Neural crest cell (in vitro differentiated cells): ENCODE measurements around the gene IGFN1. TPM values are rescaled to one million over a fixed set of nuclear protein-coding genes. Genes with fewer than 3 reads are reported as not detected.

Source experiments
- DNase-seq: peaks from one replicate; pipeline ENCODE4 v3.0.0; 2021; ENCODE audit warnings: low read depth, mixed read lengths, low spot score
- H3K27ac Mint-ChIP-seq: one replicate; pipeline ENCODE4 v1.8.0; 2021; ENCODE audit warnings: mild to moderate bottlenecking, mixed read lengths; ENCODE audit not compliant: unreplicated experiment
- H3K27me3 Mint-ChIP-seq: 2 replicates; pipeline ENCODE4 v1.8.0; 2021; ENCODE audit warnings: low read depth, mild to moderate bottlenecking, mixed read lengths
- H3K36me3 Mint-ChIP-seq: 2 replicates; pipeline ENCODE4 v1.8.0; 2021; ENCODE audit warnings: low read depth, mild to moderate bottlenecking, mixed read lengths
- H3K4me1 Mint-ChIP-seq: 2 replicates; pipeline ENCODE4 v1.8.0; 2021; ENCODE audit warnings: mixed read lengths
- H3K4me3 Mint-ChIP-seq: one replicate; pipeline ENCODE4 v1.8.0; 2021; ENCODE audit warnings: mild to moderate bottlenecking, mixed read lengths
- H3K9me3 Mint-ChIP-seq: 2 replicates; pipeline ENCODE4 v1.8.0; 2021; ENCODE audit warnings: mixed read lengths
- CTCF ChIP-seq: fragments of 200-600 bp; sonication (generic); conservative IDR thresholded peaks from 2 replicates; pipeline ENCODE4 v1.5.0; 2021; ENCODE audit warnings: antibody characterized with exemption, mild to moderate bottlenecking
- total RNA-seq: library from RNA; stranded (reverse); gene quantifications from 2 replicates; pipeline ENCODE4 v1.2.1, GENCODE V29; 2021

The IGFN1 gene
- total RNA-seq, 1 donor from 2014 or later: not detected

DNA sequence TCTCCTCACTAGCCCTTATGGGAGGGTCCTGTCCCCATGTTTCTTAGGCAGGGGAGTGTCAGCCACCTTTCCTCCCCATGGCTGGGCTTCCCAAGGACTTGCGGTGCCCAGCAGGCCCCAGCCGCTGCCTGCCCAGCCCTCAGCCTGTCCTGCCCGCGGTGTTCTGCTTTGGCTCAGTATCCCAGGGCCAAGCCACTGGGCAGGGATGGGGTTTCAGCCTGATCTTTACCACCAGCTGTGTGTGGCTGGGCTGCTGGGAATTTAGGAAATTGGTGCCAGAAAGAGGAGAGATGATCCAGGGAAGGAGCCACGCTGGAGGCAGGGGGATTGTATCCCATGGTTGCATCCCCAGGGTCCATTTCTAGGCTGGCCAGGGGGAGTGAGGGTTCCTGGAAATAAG is 6.9 kb upstream of the IGFN1 start:
- TF ChIP-seq CTCF: no peak
- Mint-ChIP-seq H3K9me3 (no peaks in the 10 kb centered on the region), H3K27ac (no peak overlapping the region), H3K36me3 (no peaks in the 10 kb centered on the region), H3K4me1 (peaks cover 4% of the 10 kb centered on the region), H3K4me3 (no peak overlapping the region), H3K27me3 (peaks cover 35% of the 10 kb centered on the region)
- no peak for DNase-seq

DNA sequence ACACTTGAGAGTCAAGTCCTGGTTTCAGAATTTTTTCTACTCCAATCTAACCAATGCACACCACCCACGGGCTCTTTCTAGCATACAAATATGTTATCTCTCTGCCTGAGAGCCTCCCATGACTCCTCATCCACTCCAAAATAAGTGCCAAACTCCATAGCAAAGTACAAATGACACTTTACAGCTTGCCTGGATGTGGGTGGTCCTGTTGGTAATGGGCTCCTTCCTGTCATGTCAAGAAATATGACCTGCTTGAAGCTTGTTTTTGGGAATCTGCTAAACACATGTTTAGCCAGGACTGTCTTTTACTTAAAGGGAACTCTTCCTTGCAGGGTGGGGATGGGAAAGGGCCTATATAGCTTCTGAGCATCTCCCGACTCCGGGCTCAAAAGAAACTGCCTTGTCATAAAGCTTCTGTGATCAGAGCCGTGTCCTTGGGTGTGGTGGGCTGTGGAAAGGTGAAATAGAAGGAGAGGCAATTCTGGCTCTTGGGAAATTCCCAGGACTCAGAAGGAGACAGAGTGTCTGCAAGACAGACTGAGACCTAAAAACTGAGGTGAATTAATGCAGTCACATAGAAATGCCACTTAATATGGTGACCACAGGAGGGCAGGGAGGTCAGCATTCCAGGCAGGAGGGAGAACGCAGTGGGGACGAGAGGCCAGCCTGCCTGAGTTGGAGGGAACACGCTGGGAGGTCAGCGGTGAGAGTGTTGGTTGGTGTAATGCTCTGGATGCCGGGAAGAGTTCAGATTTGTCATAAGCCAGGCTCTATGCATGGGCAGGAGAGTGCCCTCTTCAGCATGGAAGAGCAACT is 6.1 kb upstream of the IGFN1 start:
- H3K9me3 Mint-ChIP-seq: no peaks in the 10 kb centered on the region
- peaks cover 4% of the 10 kb centered on the region for H3K4me1 Mint-ChIP-seq
- H3K4me3 Mint-ChIP-seq: no peak overlapping the region
- peak; percentile 50 for TF ChIP-seq CTCF
- no peak overlapping the region for H3K27ac Mint-ChIP-seq
- DNase-seq: peak; percentile 8
- H3K36me3 Mint-ChIP-seq: no peaks in the 10 kb centered on the region
- peaks cover 33% of the 10 kb centered on the region for H3K27me3 Mint-ChIP-seq

DNA sequence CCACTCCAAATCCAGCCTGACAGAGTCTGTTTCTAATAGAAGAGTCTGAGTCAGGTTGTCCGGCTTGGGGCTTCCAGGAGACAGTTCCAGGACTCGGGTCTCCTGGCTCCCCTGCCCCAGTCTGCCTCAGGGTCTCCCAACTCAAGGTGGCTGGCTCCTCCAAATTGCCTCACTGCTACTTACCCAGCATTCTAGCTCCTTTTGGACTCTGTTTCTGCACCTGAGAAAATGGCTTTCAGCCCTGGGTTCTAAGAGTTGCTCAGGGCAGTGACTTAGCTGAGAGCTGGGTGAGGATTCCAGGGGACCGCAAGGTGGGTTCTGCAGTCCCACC is 5.5 kb upstream of the IGFN1 start:
- Mint-ChIP-seq H3K36me3 (no peaks in the 10 kb centered on the region), H3K4me1 (peaks cover 4% of the 10 kb centered on the region), H3K27me3 (peaks cover 29% of the 10 kb centered on the region), H3K4me3 (no peak overlapping the region), H3K27ac (no peak overlapping the region), H3K9me3 (no peaks in the 10 kb centered on the region)
- no peak for DNase-seq
- no peak for TF ChIP-seq CTCF

DNA sequence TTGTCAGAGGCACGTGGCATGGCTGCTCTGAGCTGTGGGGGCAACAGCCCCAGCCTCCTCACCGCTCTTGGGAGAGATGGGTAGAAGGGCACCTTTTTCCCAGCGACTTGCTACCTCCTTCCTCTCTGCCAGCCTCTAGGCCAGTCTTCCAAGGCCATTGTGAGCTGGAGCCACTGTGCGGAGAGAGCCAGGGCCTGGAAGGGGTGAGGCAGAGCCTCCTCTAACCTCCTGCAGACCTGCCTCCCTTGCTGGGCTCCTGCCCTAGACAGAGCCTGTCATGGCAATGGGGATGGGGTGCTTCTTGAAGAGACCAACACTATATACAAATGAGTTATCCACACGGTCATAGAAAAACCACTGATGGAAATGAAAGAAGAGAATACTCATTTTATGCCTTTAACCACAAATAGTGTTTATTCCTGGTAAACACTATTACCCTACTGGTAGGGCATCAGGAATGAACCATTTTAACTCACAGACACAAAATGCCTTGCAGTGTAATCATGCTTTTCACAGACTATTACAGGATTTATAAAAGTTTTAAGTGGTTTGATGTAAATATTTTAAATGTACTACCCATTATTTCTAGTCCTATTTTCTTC is 5.0 kb upstream of the IGFN1 start:
- Mint-ChIP-seq H3K4me3 (no peak overlapping the region), H3K4me1 (peaks cover 8% of the 10 kb centered on the region), H3K27ac (peak overlapping the region; percentile 72), H3K36me3 (no peaks in the 10 kb centered on the region), H3K9me3 (no peaks in the 10 kb centered on the region), H3K27me3 (peaks cover 26% of the 10 kb centered on the region)
- no peak for DNase-seq
- TF ChIP-seq CTCF: no peak

- H3K36me3 Mint-ChIP-seq: no peaks in the 10 kb centered on the region
- peaks cover 8% of the 10 kb centered on the region for H3K4me1 Mint-ChIP-seq
- no peak overlapping the region for H3K27ac Mint-ChIP-seq
- H3K9me3 Mint-ChIP-seq: no peaks in the 10 kb centered on the region
- no peak overlapping the region for H3K4me3 Mint-ChIP-seq
- peaks cover 21% of the 10 kb centered on the region for H3K27me3 Mint-ChIP-seq
- no peak for TF ChIP-seq CTCF
- DNase-seq: no peak
Observed at GRCh38 chr1:201186192-201186591, 4.4 kb upstream of the IGFN1 start.
